ENCODE results near the gene SKI.

The SKI gene

DNA sequence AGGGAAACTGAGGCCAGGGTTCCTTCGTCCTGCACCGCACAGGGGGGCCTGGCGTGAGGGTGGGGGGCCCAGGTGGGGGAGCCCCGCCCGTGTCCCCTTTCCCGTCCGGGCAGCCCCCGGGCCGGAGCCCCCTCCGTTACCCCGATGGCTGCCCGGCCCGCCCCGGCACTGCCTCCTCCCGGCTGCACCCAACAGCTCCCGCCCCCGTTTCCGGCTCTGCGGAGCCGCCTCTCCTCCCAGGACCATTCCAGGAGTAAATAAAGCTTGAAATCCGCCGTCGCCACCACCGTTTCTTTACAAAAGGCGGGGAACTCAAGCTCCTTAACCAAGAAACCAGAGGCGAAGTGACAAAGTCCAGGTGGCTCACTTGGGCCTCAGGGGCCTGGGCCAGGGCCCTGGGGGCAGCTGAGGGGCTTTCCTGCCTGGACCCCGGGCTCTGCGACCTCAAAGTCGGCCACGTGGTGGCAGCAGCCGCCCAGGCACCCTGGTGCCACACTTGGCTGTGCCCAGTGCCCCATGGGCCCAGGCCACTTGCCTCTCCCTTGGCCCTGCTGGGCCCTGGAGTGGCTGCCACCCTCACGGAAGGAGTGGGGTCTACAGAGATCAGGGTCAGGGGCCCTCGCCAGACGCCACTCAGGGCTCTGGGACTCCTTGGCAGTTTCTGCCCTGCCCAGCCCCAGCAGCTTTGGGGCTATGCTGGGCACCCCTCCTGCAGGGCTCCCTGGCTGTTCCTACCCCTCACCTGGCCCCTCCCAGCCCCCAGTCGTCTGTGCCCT lies 33.0 kb upstream of the SKI start:
- peak; percentile 94 for DNase-seq

- DNase-seq, result no peak
These were observed 32.3 kb upstream of the SKI start for GRCh38 chr1:2195785-2196184.

DNA sequence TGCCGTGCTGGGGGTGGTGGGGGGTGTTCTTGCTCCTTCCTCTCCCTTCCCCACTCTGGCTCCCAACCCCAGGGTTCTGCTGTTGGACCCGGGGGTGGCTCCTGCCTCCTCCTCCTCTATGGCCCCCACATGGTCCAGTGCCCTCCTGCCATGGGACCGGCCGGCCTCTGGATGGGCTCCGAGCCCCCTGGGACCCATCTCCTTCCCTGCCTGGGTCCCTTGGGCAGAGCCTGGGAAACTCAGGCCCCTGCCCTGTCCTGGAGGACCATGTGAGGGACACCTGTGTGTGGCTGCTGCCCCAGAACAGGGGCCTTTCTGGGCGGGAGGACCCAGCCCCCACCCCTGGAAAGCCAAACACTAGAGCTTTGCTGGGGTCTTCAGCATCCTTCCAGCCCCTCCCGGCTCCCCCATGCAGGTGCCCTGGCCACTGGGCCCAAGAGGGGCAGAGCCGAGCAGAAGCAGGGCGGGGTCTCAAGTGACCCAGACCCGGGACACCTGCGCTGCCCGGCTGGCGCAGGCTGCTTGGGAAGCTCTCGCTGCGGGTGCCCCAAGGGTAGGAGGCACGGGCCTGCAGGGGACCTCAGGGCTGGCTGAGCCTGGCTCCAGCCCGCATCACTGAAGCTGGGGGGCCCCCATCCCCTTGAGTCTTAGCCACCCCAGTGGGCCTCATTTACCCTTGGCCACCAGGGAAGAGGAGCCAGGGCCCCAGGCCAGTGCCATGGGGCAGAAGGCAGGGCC lies 31.0 kb upstream of the SKI start:
- no peak for DNase-seq

- no peak for DNase-seq
These were observed 30.4 kb upstream of the SKI start for GRCh38 chr1:2197707-2198165.

DNA sequence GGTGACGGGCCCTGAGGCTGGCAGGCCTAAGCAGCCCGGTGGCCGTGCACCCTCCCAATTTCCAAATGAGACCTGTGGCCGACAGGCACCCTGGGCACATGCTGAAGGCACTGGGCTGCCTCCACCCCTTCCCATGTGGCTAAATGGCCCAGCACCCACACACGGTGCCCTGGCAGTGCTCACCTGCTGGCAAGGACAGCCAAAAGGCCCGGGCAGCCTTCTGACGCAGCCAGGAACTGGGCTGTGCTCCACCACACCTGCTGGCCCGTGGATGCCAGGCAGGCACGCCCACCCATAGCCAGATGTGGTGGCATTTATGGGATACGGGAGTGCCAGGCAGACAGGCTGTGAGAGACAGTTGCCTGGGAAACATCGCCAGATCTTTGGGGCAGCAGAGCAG lies 29.5 kb upstream of the SKI start:
- DNase-seq, result no peak

- DNase-seq, result peak; percentile 86
These were observed 28.9 kb upstream of the SKI start for GRCh38 chr1:2199042-2199810.

- no peak for DNase-seq
These were observed 27.7 kb upstream of the SKI start for GRCh38 chr1:2200308-2200943.

GRCh38 chr1:2201062-2201461 lies 27.1 kb upstream of the SKI start:
- DNase-seq, result no peak

DNA sequence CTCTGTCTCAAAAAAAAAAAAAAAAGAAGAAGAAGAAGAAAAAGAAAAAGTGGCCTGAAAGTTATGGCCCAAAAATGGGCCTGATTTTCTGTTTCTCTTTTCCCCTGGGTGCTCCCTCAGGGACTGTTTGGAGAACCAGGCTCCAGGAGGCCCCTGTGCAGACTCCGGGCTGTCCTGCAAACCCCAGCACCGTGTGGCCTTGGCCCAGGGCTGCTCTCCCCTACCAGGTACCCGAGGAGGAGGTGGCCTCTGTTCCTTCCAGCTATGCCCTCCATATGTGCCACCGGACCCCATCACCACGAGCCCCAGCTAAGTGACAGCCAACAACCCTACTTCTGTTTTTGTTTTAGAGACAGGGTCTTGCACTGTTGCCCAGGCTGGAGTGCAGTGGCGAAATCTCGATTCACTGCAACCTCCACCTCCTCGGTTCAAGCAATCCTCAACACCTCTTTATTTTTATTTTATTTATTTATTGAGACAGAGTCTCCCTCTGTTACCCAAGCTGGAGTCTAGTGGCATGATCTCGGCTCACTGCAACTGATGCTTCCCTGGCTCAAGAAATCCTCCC lies 26.0 kb upstream of the SKI start:
- DNase-seq, result no peak

DNA sequence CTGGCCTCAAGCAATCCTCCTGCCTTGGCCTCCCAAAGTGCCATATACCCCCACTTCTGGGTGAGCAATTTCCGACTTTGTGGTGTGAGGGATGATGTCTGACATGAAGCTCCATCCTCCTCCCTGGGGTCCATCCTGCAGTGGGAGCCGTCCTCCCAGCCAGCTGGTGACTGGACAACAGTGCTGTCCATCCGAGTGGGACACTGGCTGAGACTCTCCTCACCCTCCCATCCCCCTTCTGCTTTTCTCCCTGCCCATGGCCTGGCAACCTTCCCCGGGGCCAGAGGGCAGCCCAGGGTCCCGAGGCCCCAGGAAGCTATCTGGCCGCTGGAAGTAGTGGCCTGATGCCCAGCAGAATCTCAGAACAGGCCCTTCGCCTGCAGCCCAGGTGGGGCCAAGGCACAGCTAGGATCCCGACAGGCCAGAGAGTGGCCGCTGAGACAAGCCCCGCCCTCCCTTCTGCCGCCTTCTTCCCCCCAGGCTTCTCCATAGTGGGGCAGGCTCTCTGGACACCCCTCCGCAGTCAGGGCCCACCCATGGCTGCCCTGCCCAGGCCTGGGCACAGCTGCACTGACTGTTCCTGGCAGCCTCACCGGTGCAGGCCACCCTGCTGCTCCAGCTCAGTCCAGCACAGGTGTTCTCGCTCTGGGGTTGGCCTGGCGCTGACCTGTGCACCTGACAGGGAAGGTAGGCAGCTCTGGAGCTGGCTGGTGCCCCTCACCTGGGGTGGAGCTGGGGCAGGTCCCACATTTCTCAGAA lies 25.1 kb upstream of the SKI start:
- DNase-seq, result no peak

- DNase-seq, result no peak
These were observed 24.3 kb upstream of the SKI start for GRCh38 chr1:2203671-2204414.

- peak; percentile 53 for DNase-seq
These were observed 23.5 kb upstream of the SKI start for GRCh38 chr1:2204415-2205190.

GRCh38 chr1:2205191-2205952 lies 22.7 kb upstream of the SKI start:
- DNase-seq, result peak; percentile 93

DNA sequence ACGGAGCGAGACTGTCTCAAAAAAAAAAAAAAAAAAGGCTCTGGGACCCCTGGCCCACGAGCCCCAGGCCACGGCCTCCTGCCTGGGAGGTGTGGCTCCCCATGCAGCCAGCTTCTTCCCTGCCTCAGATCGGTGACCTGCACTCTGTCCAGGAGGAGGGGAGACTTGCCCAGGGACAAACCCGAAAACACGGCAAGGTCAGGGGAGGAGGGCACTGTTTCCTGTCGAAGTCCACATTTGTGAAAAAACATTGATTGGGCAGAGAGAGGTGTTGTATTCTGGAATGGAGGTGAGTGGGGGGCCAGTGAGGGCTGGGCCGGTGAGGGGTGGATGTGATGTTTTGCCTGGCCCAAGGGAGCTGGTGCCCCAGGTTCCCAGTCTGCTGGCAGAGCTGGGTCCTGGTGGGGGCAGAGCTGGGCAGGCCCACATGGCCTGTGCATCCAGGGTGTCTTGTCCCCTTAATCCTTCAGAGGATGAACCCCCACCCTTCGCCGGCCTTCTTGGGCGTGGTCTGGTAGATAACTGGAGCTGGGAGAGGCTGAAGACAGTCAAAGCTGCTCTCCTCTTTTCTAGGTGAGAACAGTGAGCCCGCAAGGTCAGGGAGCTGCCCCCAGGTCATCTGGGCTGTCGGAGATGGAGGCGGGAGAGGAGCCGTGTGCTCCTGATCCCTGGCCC lies 21.2 kb upstream of the SKI start:
- no peak for DNase-seq

- DNase-seq, result peak; percentile 74
These were observed 19.5 kb upstream of the SKI start for GRCh38 chr1:2208309-2209239.

DNA sequence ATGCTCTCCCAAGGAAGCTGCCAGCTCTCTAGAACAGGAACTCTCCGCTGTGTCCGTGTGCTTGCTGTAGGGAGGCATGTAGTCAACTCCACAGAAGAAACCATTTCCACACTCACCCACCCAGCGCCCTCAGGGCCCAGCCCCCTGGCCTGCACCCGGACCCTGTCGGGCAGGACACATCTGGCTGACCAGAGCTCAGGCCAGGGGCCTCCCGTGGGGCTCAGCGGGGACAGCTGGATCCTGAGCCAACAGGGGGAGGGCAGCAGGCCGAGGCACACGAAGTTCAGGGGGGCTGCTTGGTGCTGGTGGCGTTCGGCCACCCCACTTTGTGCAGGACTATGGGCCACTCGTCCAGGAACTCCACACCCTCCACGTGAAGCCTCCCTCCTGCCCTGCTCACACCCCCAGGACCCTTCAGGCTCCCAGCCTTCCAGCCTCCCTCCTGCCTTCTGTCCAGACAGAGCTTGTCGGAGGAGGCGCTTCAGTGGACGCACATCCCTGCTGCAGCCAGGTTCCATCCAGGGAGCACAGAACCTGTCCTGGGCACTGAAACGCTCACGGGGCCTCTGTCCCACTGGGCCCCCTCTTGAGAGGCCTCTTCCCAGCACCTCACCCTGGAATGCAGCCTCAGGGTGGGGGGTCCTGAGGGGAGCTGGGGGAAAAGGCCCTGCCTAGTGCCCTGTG lies 18.6 kb upstream of the SKI start:
- no peak for DNase-seq

DNA sequence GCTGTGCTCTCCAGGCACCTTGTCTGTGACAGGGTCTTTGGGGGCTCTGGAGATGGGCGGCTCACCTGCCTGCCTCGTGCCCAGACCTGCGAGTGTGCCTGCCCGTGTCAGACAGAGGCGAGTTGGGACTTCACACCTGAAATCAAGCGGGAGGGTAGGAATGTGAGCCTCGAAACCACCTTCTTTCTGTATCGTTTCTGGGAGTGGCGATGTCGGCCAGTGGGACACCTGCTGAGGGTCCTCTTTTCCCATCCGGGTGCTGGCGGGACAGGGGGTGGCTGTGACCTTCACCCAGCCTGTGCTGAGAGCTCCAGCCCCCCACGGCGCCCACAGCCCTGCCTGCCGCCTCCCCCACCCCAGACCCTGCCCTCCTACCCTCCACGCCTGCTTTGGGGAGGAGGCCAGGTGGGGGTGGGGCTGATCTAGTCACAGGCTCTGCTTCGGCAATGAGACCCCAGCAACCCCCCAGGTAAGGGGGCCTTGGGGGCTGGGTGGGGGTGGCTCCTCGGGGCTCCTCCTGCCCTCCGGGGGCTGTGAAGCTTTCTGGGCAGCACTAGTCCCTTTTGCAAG lies 17.9 kb upstream of the SKI start:
- DNase-seq, result no peak

All from DMS53 (cell line).